ENCODE data around the gene MUSTN1.

The MUSTN1 gene

GRCh38 chr3:52800079-52800478 is 34.7 kb downstream of the MUSTN1 start:
- no peak for DNase-seq (ENCODE audit: low read depth)

GRCh38 chr3:52798978-52799476 is 35.8 kb downstream of the MUSTN1 start:
- DNase-seq (ENCODE audit: low read depth) = no peak

DNA sequence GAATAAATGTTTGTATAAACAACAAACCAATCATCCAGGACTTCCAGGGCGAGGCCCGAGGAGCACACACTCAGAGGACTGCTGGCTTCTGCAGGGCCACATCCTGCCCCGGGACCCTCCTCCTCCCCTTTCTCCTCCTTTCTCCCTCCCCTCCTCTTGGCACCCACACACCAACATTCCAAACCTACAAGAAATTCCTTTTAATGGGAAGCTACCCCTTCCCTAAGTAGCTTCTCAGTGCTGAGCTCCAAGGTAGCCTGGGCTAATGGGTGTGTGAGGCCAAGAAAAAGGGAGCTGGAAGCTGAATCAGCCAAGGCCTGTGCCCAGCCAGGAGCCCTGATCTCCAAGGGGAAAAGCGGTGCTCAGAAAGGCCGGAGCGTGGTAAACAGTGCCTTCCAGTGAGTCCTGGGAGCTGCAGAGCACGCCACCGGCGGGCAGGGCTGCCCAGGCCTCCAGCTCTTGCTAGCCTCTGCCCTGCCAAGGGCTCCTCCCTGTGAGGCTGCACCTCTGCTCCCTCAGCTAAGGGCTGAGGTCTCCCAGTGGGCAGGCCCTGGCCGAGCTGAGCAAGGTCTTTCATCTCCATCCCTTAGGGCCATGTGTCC is 36.3 kb downstream of the MUSTN1 start:
- DNase-seq (ENCODE audit: low read depth) = no peak

DNA sequence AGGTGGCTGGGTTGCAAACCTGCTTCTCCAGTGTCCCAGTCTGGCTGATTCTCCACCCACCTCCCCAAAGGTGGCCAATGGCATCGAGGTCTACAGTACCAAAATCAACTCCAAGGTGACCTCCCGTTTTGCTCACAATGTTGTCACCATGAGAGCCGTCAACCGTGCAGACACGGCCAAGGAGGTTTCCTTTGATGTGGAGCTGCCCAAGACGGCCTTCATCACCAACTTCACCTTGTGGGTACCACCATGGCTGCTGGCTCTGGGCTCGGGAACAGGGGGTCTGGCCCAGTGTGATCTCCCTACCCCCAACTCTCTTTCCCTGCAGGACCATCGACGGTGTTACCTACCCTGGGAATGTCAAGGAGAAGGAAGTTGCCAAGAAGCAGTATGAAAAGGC is 38.4 kb downstream of the MUSTN1 start:
- DNase-seq (ENCODE audit: low read depth) = no peak

DNA sequence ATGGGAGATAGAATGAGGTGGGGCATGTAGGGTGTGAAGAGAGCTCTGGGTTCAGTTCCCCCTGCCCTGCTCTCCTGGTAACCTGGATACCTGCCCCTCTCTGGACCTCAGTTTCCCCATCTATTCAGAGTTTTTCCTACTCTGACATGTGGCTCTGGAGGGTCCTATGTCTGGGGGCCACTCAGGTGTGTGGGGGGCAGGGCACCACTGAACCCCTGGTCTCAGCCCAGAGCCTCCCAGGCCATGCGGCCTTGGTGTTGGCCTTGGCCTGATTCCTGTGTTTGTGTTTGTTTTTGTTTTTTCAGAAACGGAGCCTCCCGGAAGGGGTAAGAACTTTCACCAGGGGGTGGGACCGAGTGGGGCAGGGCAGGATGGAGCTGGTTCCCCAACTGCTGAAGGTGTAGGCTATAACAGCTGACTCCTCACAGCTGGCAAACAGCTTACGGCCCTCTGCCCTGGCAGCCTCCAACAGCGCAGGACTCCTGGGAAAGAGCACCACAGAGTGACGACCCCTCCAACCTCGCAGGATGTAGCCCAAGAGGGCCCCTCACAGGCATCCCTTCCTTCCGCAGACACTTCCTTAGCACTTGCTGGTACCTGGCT is 39.4 kb downstream of the MUSTN1 start:
- DNase-seq (ENCODE audit: low read depth) = no peak

DNA sequence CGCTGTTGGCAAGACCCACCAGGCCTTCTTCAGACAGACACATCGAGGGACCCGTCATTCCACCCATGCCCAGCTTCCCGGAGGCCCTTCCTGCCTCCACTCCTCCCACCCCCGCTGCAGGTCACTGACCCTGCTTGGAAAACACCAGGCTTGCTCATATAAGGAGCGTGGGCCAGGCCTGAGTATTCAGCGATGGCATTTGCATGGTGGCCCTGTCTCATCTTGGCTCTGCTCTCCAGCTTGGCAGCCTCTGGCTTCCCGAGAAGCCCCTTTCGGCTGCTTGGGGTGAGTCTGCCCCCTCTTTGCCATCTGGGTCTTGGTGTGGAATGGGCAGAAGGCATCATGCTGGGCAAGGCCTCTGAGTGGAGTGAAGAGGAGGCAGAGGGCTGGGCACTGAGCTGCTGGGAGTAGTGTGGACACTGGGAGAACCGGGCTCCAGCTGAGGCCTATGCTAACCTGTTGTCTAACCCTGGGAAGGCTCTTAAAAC is 40.2 kb downstream of the MUSTN1 start, which contains the start of gene ITIH3:
ITIH3 (plus strand) TSS at position 185 of the 488 bp plus-strand sequence; CDS start at position 193, 8 bp downstream.
- DNase-seq (ENCODE audit: low read depth) = no peak

DNA sequence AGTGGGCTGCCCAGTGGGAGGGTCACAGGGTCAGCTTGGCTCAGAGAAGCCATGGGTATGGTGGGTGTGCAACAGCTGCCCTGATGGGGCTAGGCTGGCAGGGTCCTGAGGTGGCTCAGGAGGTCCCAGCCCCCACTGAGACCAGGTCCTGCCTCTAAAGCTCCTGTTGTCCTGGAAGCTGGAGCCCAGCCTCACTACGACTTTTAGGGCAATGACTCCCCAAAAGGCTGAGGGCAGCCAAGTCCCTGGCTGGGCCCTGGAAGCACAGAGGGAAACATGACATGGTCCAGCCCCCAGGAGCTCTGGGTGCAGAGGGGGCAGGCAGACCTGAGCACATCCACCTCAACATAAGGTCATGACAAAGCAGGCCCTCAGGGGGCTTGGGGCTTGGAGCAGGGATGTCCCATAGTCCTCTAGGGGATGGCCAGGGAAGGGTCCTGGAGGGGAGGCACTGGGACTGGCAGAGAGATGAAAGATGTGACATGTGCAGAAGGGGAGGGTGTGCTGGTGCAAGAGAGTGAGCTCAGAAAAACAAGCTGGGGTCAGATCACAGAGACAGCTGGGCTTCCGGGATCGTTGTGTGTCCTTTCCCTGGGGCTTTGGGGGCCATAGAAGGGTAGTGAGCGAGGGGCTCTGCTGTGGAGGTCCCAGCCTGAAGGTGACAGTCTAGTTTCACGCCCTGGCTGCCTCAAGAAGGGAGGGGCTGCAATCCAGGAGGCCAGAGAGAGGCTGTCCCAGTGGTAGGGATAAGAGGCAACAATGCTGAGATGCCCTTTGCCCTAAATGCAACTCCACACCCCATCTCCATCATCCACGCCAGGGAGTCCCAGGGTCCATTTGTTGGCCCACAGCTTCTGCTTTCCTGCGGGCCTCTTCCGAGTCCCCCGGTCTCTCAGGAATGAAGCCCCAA is 40.9 kb downstream of the MUSTN1 start:
- no peak for DNase-seq (ENCODE audit: low read depth)

- DNase-seq (ENCODE audit: low read depth) = no peak
Measured at GRCh38 chr3:52792961-52793695, 41.7 kb downstream of the MUSTN1 start.

- no peak for DNase-seq (ENCODE audit: low read depth)
Measured at GRCh38 chr3:52792413-52792812, 42.4 kb downstream of the MUSTN1 start.

DNA sequence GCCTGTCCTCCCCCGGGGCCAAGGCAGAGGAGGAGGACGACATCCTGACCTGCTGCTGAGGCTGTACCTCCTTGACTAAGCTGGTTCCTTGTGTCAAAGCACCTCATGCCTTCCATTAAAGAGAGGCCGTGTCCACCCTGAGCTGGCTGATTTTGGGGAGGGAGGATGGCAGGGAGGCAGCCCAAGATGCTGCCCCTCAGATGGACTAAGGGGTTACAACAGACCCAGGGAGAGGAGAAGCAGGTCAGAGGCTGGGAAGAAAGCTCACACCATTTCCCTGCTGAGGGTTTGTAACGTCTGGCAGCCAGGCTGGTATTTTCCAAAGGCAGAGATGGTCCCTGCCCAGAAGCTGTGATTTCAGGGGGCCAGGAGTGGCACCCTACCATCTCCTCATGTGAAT is 42.9 kb downstream of the MUSTN1 start:
- no peak for DNase-seq (ENCODE audit: low read depth)

DNA sequence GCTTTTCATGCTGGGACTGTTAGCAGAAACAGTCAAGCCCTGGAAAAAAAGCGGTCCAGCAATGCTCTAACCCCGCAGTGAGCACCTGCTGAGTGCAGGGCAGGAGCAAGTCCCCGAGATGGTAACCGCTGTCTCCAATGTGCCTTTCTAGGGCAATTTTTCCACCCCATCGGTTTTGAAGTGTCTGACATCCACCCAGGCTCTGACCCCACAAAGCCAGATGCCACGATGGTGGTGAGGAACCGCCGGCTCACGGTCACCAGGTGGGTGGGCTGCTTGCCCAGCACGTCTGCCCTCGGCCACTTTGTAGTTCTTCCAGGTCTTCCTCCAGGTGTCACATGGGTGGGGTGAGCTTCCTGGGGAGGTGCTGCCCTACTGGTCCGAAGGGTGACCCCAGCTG is 43.5 kb downstream of the MUSTN1 start:
- DNase-seq (ENCODE audit: low read depth) = no peak

GRCh38 chr3:52790741-52791140 is 44.1 kb downstream of the MUSTN1 start:
- no peak for DNase-seq (ENCODE audit: low read depth)

DNA sequence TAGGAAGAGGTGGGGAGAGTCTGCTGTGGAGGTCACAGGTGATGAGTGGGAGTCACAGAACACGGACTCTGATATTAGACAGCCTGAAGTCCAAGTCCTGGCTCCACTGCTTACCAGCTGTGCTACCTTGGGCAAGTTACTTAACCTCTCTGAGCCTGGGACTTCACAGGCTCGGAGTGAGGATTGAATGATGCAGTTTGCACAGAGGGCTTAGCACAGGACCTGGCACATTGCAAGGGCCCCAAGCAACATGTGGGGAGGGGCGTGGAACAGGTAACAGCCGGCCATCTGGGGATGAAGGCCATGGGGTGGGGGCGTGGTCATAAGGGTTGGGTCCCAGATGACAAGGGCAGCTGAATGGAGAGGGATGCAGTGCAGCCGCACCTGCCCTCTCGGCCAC is 44.5 kb downstream of the MUSTN1 start:
- DNase-seq (ENCODE audit: low read depth) = no peak

DNA sequence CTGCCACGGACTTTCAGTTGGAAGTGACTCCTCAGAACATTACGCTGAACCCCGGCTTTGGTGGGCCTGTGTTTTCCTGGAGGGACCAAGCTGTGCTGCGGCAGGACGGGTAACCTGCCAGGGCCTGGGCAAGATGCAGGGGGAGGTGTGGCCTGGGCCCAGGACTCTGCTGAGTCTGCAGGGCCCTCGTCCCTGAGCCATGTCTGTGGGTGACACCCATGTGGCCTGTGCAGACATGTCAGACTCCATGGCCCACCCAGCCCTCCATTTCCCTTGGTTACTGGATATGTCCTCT is 45.1 kb downstream of the MUSTN1 start:
- no peak for DNase-seq (ENCODE audit: low read depth)

DNA sequence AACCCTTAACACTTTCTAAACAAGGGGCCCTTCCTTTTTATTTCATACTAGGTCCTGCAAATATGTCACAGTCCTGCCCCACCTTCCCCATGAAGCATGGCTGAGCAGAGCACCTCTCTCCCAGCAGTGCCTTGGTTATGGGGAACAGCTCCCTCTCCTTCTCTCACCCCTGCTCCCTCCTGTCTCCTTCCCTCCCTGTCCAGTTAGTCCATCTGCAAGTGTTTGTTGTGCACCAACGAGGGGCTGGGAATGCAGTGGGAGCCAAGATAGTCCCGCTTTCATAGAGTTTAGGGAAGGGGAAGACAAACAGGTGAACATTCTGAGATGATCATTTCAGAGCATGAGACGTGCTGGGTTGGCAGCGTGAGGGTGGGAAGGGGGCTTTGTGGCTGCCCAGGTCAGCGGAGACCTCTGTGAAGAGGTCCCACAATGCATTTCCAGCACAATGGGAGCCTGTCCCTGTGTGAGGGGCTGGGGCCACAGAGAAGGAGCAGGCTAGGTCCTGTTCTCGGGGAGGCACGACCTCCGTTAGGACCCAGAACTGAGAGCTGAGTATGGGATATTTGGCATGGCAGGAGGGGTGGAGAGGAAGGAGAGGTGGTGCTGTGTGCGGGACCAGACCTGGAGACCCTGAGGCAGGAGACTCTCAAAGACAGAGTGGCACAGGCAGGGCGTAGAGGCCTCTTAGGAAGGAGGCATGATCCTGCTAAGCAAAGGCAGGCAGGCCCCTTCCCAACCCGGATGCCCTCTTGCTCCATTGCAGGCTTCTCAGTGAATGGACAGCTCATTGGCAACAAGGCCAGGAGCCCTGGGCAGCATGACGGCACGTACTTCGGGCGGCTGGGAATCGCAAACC is 45.7 kb downstream of the MUSTN1 start:
- no peak for DNase-seq (ENCODE audit: low read depth)

DNA sequence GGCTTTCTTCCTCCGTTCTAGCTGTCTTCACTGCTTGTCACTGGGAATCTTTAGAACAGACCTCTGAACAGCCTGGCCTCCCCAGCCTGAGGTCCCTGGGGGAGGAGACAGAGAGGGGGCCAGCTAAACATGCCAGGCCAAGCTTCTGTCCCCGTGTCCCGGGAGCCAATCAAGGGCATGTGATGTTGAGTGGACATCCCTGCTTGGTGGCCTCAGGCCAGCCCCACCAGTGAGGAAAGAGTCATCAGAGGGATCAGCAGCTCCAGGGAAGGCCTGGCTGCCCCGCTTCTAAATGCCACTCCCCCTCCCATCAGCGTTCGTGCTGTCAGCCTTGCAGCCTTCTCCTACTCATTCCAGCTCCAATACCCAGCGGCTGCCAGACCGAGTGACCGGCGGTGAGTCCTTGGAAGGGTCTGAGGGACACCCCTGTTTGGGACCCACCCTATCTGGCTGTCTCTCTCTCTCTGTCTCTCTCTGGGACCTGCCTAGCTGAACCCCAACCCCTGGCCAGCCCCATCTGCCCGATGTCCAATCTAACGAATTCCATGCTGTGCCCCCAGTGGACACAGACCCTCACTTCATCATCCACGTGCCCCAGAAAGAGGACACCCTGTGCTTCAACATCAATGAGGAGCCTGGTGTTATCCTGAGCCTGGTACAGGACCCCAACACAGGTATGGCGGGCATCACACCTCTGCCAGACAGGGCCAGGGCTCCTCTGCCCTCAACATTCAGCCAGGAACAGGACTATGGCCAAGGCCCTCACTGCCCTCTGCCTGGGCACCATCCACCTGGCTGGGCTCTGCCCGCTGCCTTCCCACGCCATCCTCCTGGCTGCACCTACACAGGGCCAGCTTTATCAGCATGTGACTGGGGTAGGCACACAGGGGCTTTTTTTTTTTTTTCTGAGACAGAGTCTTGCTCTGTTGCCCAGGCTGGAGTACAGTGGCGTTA is 46.9 kb downstream of the MUSTN1 start:
- no peak for DNase-seq (ENCODE audit: low read depth)

DNA sequence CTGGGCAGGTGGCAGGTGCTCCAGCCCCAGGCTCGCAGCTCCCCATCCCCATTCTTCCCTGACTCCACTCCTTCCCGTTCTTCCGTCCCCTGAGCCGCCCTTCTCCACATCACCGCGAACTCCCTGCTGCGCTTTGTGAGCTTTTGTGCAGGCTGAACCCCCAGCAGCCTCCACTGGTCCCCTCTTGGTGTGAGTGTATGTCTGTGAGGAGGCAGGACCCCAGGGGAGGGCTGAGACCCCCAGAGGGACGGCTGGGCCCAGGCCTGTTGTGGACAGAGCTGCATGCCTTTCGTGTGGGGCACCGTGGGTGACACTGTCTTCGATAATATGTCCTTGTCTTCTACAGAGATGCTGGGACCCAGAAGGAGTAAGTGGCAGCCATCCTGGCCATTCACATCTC is 47.6 kb downstream of the MUSTN1 start:
- no peak for DNase-seq (ENCODE audit: low read depth)

DNA sequence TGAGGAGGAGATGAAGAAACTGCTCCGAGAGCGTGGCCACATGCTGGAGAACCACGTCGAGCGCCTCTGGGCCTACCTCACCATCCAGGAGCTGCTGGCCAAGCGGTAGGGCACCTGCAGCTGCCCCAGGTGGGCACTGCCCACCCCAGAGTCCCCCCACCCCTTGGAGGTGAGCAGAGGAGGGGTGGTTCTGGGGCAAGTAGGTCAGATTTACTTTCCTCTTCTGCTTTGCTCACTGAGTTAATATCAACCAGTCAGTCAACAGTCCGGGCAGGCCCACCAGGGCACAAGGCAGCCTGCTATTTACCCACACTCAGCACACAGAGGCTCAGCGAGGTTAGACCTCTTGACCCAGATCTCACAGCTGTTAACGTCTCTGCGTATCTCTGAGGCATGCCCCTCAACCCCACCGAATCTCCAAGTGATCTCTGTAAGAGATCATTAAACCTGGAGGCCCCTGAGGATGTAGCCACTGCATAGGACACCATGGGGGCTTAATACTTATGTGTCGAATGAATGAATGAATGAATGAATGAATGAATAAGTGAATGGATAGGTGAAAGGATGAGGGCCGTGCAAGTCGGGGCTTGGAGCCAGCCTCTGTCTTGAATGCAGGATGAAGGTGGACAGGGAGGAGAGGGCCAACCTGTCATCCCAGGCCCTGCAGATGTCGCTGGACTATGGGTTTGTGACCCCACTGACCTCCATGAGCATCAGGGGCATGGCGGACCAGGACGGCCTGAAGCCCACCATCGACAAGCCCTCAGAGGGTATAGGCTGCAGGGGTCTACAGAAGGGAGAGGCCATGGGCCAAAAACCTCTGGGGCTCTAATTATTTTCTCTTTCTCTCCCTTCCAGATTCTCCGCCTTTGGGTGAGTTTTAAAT is 48.2 kb downstream of the MUSTN1 start:
- no peak for DNase-seq (ENCODE audit: low read depth)

DNA sequence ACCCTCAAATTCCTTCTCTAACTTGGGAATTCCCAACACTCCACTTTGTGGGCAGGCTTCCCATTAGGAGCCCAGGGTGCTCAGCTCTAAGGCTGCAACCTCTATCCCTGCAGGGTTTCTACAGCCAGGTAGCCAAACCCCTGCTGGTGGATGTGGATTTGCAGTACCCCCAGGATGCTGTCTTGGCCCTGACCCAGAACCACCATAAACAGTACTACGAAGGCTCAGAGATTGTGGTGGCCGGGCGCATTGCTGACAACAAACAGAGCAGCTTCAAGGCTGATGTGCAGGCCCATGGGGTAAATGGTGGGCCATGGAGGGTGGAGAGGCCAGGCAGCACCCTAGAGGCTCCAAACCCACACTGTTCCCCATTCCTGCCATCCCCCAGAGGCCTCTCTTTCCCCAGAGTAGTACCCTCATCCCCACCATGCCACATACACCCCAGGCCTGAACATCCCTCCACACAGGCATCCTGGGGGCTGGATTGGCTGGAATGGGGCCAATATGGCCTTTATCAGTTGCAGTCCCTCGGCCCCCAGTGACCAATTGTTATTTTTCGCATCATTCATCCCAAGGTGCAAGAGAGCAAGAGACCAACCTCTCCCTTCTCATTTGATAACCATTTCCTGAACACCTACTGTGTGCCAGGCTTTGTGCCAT is 49.8 kb downstream of the MUSTN1 start:
- no peak for DNase-seq (ENCODE audit: low read depth)

All from stimulated activated CD8-positive, alpha-beta memory T cell treated with anti-CD3 and anti-CD28 coated beads, Interleukin-4, amount 100 ng/mL, for 24 hours (primary cell).